TTC549 (cell line): Measurements from ENCODE around the gene C4BPB.

Source experiments
- FAIRE-seq: peaks from 2 replicates; lab custom pipeline; 2012; peaks lifted over from hg19 to GRCh38; lab: Jason Lieb, UNC

C4BPB gene

GRCh38 chr1:207060596-207060995 is 28.1 kb upstream of the C4BPB start:
- FAIRE-seq: no peak

GRCh38 chr1:207062058-207062457 is 26.6 kb upstream of the C4BPB start:
- FAIRE-seq: no peak

GRCh38 chr1:207063014-207063413 is 25.6 kb upstream of the C4BPB start:
- no peak for FAIRE-seq

GRCh38 chr1:207064561-207064960 is 24.1 kb upstream of the C4BPB start:
- FAIRE-seq: no peak

- no peak for FAIRE-seq
Measured at GRCh38 chr1:207067185-207067584, 21.5 kb upstream of the C4BPB start.

- no peak for FAIRE-seq
Measured at GRCh38 chr1:207067665-207068064, 21.0 kb upstream of the C4BPB start.

GRCh38 chr1:207069061-207069460 is 19.6 kb upstream of the C4BPB start:
- no peak for FAIRE-seq

- FAIRE-seq: no peak
Measured at GRCh38 chr1:207069858-207070506, 18.7 kb upstream of the C4BPB start.

- no peak for FAIRE-seq
Measured at GRCh38 chr1:207070811-207071210, 17.8 kb upstream of the C4BPB start.

- FAIRE-seq: no peak
Measured at GRCh38 chr1:207071426-207071825, 17.2 kb upstream of the C4BPB start.

- no peak for FAIRE-seq
Measured at GRCh38 chr1:207072233-207072632, 16.4 kb upstream of the C4BPB start.

GRCh38 chr1:207073906-207074820 is 14.5 kb upstream of the C4BPB start:
- FAIRE-seq: no peak

- FAIRE-seq: no peak
Measured at GRCh38 chr1:207076181-207076955, 12.3 kb upstream of the C4BPB start.

- no peak for FAIRE-seq
Measured at GRCh38 chr1:207077012-207077411, 11.6 kb upstream of the C4BPB start.

GRCh38 chr1:207077470-207078377 is 10.9 kb upstream of the C4BPB start:
- FAIRE-seq: peak; percentile 97

GRCh38 chr1:207078578-207079132 is 10.0 kb upstream of the C4BPB start:
- FAIRE-seq: no peak

- FAIRE-seq: no peak
Measured at GRCh38 chr1:207079706-207080241, 8.9 kb upstream of the C4BPB start.

GRCh38 chr1:207081088-207081487 is 7.6 kb upstream of the C4BPB start:
- no peak for FAIRE-seq

- no peak for FAIRE-seq
Measured at GRCh38 chr1:207081806-207082205, 6.9 kb upstream of the C4BPB start.

- no peak for FAIRE-seq
Measured at GRCh38 chr1:207084232-207084631, 4.4 kb upstream of the C4BPB start.

GRCh38 chr1:207084701-207085180 is 3.9 kb upstream of the C4BPB start:
- FAIRE-seq: no peak
